ENCODE data around the gene MAP6D1. TPM values are rescaled to one million over a fixed set of nuclear protein-coding genes. Genes with fewer than 3 reads are reported as not detected.

The MAP6D1 gene
- total and polyA plus RNA-seq, 2 of the 4 experiments (the other 2 are of a cell fraction): 2.7 to 5.2 TPM

GRCh38 chr3:183810643-183811594 is 14.5 kb downstream of the MAP6D1 start:
- Histone ChIP-seq H3K79me1 (ENCODE audit: low read depth in 1 of 2, low read length in 2 of 2) (peaks cover 0 to 4% of the 10 kb centered on the region in 2 experiments; a peak in 1 of 4 replicates), H3K14ac (replicated peaks; ENCODE audit: low read depth, low read length) (no peak overlapping the region), H4K5ac (ENCODE audit: low read depth, low read length) (no peak overlapping the region), H4K20me1 (ENCODE audit: insufficient read depth, low read length) (peaks cover 6% of the 10 kb centered on the region; the same call in 1 of the 2 replicates), H3K27ac (ENCODE audit: insufficient read depth, low read length) (no peak overlapping the region), H3K9me1 (ENCODE audit: insufficient read depth, low read length) (no peaks in the 10 kb centered on the region; the same call in 1 of the 2 replicates), H3K4me3 (ENCODE audit: insufficient read depth, low read depth, low read length) (no peak overlapping the region), H3K4me2 (ENCODE audit: low read depth, low read length) (no peak overlapping the region), H2AK9ac (replicated peaks; ENCODE audit: low read depth, low read length, poor library complexity) (no peak overlapping the region), H3K36me3 (ENCODE audit: control insufficient read depth, insufficient read depth, low read length) (peaks cover 53% of the 10 kb centered on the region), H4K8ac (ENCODE audit: low read depth in 2 of 2, low read length in 2 of 2) (no peak overlapping the region), H3K9ac (ENCODE audit: low read depth, low read length) (no peak overlapping the region), H2BK15ac (ENCODE audit: low read depth, low read length) (no peak overlapping the region), H2AFZ (replicated peaks; ENCODE audit: low read length, poor library complexity) (no peak overlapping the region), H2AK5ac (ENCODE audit: low read depth, low read length) (no peak overlapping the region), H2BK120ac (ENCODE audit: low read depth, low read length) (no peak overlapping the region), H3K23ac (ENCODE audit: low read depth, low read length) (no peak overlapping the region), H3K4ac (ENCODE audit: low read depth, low read length) (no peak overlapping the region), H3K27me3 (ENCODE audit: control insufficient read depth, insufficient read depth, low read length) (no peaks in the 10 kb centered on the region), H3K56ac (ENCODE audit: extremely low read depth, insufficient read depth, low read length) (no peak overlapping the region), H3K18ac (ENCODE audit: low read depth, low read length) (no peak overlapping the region), H2BK5ac (ENCODE audit: low read depth, low read length, poor library complexity, severe bottlenecking) (no peak overlapping the region), H2BK20ac (ENCODE audit: low read depth, low read length) (no peak overlapping the region), H3K9me3 (ENCODE audit: control insufficient read depth, insufficient read depth, low read length) (no peaks in the 10 kb centered on the region), H3K4me1 (ENCODE audit: control insufficient read depth, insufficient read depth, low read length) (peaks cover 2% of the 10 kb centered on the region), H4K91ac (ENCODE audit: insufficient read depth, low read depth, low read length) (no peak overlapping the region)
- ATAC-seq (ENCODE audit: low read depth) (no peak), DNase-seq (no peak)
- intact Hi-C loops (cut with micrococcal nuclease): no loop called here
- BruUV-seq (replicated peaks): no TSS peak
- 98% methylated on average over 9 of the region's 24 CpGs; no CpG with 5 or more reads in 1 of the 2 experiments for WGBS, 2 experiments (ENCODE audit: extremely low coverage in 2 of 2, insufficient read length in 1 of 2)
- POLR2A ChIA-PET (ENCODE audit: unreplicated experiment): no interaction called here
- in situ Hi-C loops (cut with MboI; ENCODE audit: low sequenced_read_pairs): no loop called here
- dilution Hi-C loops (cut with HindIII; ENCODE audit: low sequenced_read_pairs, unreplicated experiment): no loop called here
- CTCF ChIA-PET: no interaction called here
- no peak for TF ChIP-seq BHLHE40 (IDR thresholded peaks at IDR 0.05; ENCODE audit: low read depth, low read length)
- no peak for TF ChIP-seq MXI1 (IDR thresholded peaks at IDR 0.05; ENCODE audit: borderline replicate concordance, low read depth, low read length)
- TF ChIP-seq RFX5 (IDR thresholded peaks at IDR 0.05; ENCODE audit: low read depth, low read length): no peak
- no peak for TF ChIP-seq USF2 (IDR thresholded peaks at IDR 0.05; ENCODE audit: low read depth, low read length)
- TF ChIP-seq POLR2A (IDR thresholded peaks at IDR 0.05; ENCODE audit: low read depth, low read length): no peak
- TF ChIP-seq CHD1 (IDR thresholded peaks at IDR 0.05; ENCODE audit: low read depth, low read length): no peak
- TF ChIP-seq CEBPB (IDR thresholded peaks at IDR 0.05; ENCODE audit: low read depth, low read length): no peak
- no peak for TF ChIP-seq SMC3 (IDR thresholded peaks at IDR 0.05; ENCODE audit: low read depth, low read length)
- no peak for TF ChIP-seq RCOR1 (IDR thresholded peaks at IDR 0.05; ENCODE audit: insufficient replicate concordance, low read length)
- TF ChIP-seq MAZ (IDR thresholded peaks at IDR 0.05; ENCODE audit: borderline replicate concordance, low read depth, low read length): no peak
- no peak for TF ChIP-seq CTCF (conservative IDR thresholded peaks at IDR 0.05; ENCODE audit: low read depth, low read length)
- TF ChIP-seq ELK1 (IDR thresholded peaks at IDR 0.05; ENCODE audit: borderline replicate concordance, low read depth, low read length): no peak
- TF ChIP-seq NFE2L2 (IDR thresholded peaks at IDR 0.05; ENCODE audit: low read depth, low read length): no peak
- no peak for TF ChIP-seq MAFK (IDR thresholded peaks at IDR 0.05; ENCODE audit: low read depth, low read length)

Data from IMR-90 (cell line).